Upper lobe of left lung (tissue), 4 donors: Measurements from ENCODE around the gene PBX3.

Experiments
- CTCF ChIP-seq, 6 experiments: fragments of 450-650 bp in 4 of 6; fragments of 200-600 bp in 2 of 6; sonication (generic) in 2 of 6; IDR thresholded peaks; one replicate each; pipeline ENCODE4 v1.5.1; 2016 to 2019; ENCODE audit warnings: antibody characterized with exemption in 6 of 6
- POLR2A ChIP-seq, 4 donors: fragments of 450-650 bp; IDR thresholded peaks; one replicate each; pipeline ENCODE4 v1.5.1; 2016 to 2017; ENCODE audit warnings: antibody characterized with exemption in 4 of 4, mild to moderate bottlenecking in 2 of 4
- POLR2AphosphoS5 ChIP-seq, 2 donors: sonication (generic); formaldehyde crosslinking; IDR thresholded peaks; one replicate each; pipeline ENCODE4 v1.5.1; 2017; ENCODE audit warnings: antibody characterized with exemption in 2 of 2

- TF ChIP-seq POLR2AphosphoS5 (IDR thresholded peaks at IDR 0.05) (no peak), CTCF (IDR thresholded peaks at IDR 0.05) (no peak), POLR2A (IDR thresholded peaks at IDR 0.05) (no peak)
These were observed 63.0 kb downstream of the PBX3 start for GRCh38 chr9:125810161-125810560.
